Activated CD8-positive, alpha-beta T cell treated with anti-CD3 and anti-CD28 coated beads for 36 hours (primary cell): ENCODE measurements around the gene TEX38. TPM values are rescaled to one million over a fixed set of nuclear protein-coding genes. Genes with fewer than 3 reads are reported as not detected.

Experiments used
- ATAC-seq: fragments of 200-7000 bp; cut with Tn5 transposase; one replicate; pipeline ENCODE4 v1.10.0; 2021; ENCODE audit warnings: mild to moderate bottlenecking, moderate library complexity
- CTCF ChIA-PET: fragments of 350-600 bp; sonication (Branson Sonifier 250); formaldehyde crosslinking; loops from one replicate; lab custom pipeline; 2021; ENCODE audit warnings: antibody characterized with exemption; lab: Charles Lee
- POLR2A ChIA-PET: fragments of 350-600 bp; sonication (Branson Sonifier 250); formaldehyde crosslinking; loops from one replicate; lab custom pipeline; 2021; ENCODE audit warnings: antibody characterized with exemption; lab: Charles Lee
- DNase-seq: peaks from one replicate; pipeline ENCODE4 v3.0.0-alpha.2; 2020
- H3K27ac Mint-ChIP-seq: one replicate; pipeline ENCODE4 v1.8.0; 2021; ENCODE audit warnings: mild to moderate bottlenecking, mixed read lengths
- H3K27me3 Mint-ChIP-seq: one replicate; pipeline ENCODE4 v1.8.0; 2021; ENCODE audit warnings: mixed read lengths
- H3K36me3 Mint-ChIP-seq: one replicate; pipeline ENCODE4 v1.8.0; 2021; ENCODE audit warnings: low read depth, mixed read lengths
- H3K4me1 Mint-ChIP-seq: one replicate; pipeline ENCODE4 v1.8.0; 2021; ENCODE audit warnings: low read depth, mixed read lengths
- H3K4me3 Mint-ChIP-seq: one replicate; pipeline ENCODE4 v1.8.0; 2021; ENCODE audit warnings: mild to moderate bottlenecking, moderate library complexity, mixed read lengths
- H3K9me3 Mint-ChIP-seq: one replicate; pipeline ENCODE4 v1.8.0; 2021; ENCODE audit warnings: mixed read lengths
- intact Hi-C: fragments of 100-400 bp; cut with micrococcal nuclease; formaldehyde crosslinking; loops from one replicate; pipeline ENCODE4 v1.10.0; 2022
- total RNA-seq, 2 experiments: library from RNA; stranded (reverse); gene quantifications; one replicate each; pipeline ENCODE4 v1.2.3, GENCODE V29; 2021
- TF ChIP-seq, protein P1 (sequence below): fragments of 200-600 bp; IDR thresholded peaks from one replicate; pipeline ENCODE4 v1.8.0; 2022; ENCODE audit warnings: antibody characterized with exemption, mild to moderate bottlenecking

The TEX38 gene
- total RNA-seq, 2 experiments from 2014 or later: not detected

DNA sequence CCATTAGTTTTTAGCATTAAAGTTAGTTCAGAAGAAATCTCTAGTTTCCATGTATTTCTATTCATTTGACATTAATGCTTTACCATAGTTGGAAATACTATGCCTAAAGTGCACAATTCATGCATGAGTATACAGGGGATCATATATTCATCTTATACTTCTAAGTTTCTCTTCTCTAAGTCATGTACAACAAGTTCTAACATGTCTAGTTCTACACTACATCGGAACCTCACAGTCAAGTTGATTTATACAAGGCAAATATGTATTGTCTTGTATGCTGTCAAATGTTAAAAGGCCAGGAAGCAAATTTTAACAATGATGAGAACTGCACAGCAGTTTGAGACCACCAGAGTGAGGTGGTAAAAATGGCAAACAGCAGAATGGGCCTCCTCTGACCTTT is 32.1 kb upstream of the TEX38 start:
- no peak overlapping the region for H3K4me3 Mint-ChIP-seq
- intact Hi-C loops: no loop called here
- TF ChIP-seq, protein P1, sequence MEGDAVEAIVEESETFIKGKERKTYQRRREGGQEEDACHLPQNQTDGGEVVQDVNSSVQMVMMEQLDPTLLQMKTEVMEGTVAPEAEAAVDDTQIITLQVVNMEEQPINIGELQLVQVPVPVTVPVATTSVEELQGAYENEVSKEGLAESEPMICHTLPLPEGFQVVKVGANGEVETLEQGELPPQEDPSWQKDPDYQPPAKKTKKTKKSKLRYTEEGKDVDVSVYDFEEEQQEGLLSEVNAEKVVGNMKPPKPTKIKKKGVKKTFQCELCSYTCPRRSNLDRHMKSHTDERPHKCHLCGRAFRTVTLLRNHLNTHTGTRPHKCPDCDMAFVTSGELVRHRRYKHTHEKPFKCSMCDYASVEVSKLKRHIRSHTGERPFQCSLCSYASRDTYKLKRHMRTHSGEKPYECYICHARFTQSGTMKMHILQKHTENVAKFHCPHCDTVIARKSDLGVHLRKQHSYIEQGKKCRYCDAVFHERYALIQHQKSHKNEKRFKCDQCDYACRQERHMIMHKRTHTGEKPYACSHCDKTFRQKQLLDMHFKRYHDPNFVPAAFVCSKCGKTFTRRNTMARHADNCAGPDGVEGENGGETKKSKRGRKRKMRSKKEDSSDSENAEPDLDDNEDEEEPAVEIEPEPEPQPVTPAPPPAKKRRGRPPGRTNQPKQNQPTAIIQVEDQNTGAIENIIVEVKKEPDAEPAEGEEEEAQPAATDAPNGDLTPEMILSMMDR: no peak
- no peaks in the 10 kb centered on the region for H3K4me1 Mint-ChIP-seq
- DNase-seq: no peak
- no peak for ATAC-seq
- no peaks in the 10 kb centered on the region for H3K27me3 Mint-ChIP-seq
- POLR2A ChIA-PET: no interaction called here
- CTCF ChIA-PET: interaction anchor here (1.1 kb wide), 1 partner anchor 87 kb away, joined by 3 read pairs; no protein-coding TSS in a partner anchor
- H3K9me3 Mint-ChIP-seq: no peaks in the 10 kb centered on the region
- H3K27ac Mint-ChIP-seq: no peak overlapping the region
- peaks cover 15% of the 10 kb centered on the region for H3K36me3 Mint-ChIP-seq

DNA sequence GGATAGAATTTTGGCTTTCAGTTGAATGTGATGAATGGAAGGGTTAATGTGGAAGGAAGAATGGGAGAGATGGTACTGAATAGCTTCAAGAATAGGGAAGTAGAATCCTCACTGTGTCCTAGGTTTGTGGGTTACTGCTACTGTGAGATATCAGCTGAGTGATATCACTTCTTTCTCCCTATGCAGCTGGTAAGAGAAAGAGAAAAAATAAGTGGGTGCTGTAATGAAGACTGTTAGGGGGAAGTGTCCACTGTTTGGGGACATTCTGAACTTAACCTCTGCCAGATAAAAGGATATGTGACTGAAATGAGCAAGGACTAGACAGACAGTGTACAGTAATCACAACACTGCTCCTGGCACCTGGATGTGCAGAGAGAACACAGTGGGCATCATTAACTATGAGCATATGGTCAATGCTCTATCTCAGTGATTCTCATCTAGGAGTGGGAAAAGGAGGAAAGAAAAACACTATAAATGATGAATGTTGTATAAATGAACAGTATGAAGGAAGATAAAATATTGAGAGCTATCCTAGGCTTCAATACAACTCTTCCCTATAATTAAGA is 29.5 kb upstream of the TEX38 start:
- Mint-ChIP-seq H3K27me3 (no peaks in the 10 kb centered on the region), H3K36me3 (peaks cover 11% of the 10 kb centered on the region), H3K4me3 (no peak overlapping the region), H3K4me1 (no peaks in the 10 kb centered on the region), H3K9me3 (no peaks in the 10 kb centered on the region), H3K27ac (no peak overlapping the region)
- TF ChIP-seq, protein P1: no peak
- DNase-seq (no peak), ATAC-seq (no peak)
- POLR2A ChIA-PET: no interaction called here
- CTCF ChIA-PET: no interaction called here
- intact Hi-C loops: no loop called here

DNA sequence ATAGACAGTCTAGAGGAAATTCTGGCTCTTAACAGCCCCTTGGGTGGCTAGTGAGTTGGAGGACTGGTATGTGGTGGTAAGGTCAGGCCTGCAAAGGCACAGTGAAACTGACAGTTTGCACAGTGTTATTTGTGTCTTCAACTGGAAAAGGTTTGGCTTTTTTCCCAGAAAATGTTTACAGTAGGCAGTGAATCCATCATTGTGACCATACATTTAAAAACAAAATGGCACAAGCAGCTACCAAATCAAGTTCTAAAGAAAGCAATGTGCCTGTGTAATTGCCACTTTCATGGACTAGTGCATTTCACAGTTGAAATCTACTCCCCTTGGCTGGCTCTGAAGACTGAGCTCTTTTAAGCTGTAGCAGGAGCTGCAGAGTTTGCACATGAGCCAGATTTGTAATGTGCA is 28.3 kb upstream of the TEX38 start:
- ChIA-PET POLR2A (no interaction called here), CTCF (no interaction called here)
- DNase-seq: no peak
- Mint-ChIP-seq H3K4me1 (peaks cover 2% of the 10 kb centered on the region), H3K4me3 (no peak overlapping the region), H3K27ac (no peak overlapping the region), H3K9me3 (no peaks in the 10 kb centered on the region), H3K36me3 (peaks cover 16% of the 10 kb centered on the region), H3K27me3 (no peaks in the 10 kb centered on the region)
- intact Hi-C loops: no loop called here
- no peak for ATAC-seq
- TF ChIP-seq, protein P1: no peak

DNA sequence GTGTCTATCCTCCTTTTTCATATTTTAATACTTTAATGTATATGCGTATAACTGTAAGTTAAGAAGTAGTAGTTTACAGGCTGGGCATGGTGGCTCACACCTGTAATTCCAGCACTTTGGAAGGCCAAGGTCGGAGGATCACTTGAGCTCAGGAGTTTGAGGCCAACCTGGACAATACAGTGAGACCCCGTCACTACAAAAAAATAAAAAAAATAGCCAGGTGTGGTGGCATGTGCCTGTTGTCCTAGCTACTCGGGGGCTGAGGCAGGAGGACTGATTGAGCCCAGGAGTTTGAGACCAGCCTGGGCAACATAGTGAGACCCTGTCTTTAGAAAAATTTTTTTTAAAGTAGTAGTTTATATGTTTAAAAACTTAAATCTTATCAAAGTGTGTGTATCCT is 25.8 kb upstream of the TEX38 start:
- Mint-ChIP-seq H3K27ac (no peak overlapping the region), H3K4me1 (peaks cover 2% of the 10 kb centered on the region), H3K27me3 (no peaks in the 10 kb centered on the region), H3K4me3 (no peak overlapping the region), H3K9me3 (peaks cover 5% of the 10 kb centered on the region), H3K36me3 (peaks cover 37% of the 10 kb centered on the region)
- CTCF ChIA-PET: no interaction called here
- ATAC-seq (no peak), DNase-seq (no peak)
- intact Hi-C loops: no loop called here
- POLR2A ChIA-PET: no interaction called here
- TF ChIP-seq, protein P1: no peak

DNA sequence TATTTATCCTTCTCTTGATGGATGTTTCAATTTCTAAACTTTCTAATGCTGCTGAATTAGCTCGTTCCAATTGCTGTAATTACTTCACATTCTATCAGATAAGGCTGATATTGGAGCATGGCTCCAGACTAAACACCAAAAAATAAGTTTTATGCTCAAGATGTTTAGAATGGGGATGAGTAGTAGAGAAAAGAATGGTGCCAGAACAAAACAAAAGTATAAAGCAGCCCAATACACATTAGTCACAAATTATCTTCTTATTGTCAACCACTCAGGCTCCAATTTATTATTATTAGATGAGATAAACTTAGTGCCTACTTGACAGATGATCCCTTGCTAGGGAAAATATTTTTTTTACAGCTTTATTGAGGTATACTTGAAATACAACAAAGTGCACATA is 25.3 kb upstream of the TEX38 start:
- Mint-ChIP-seq H3K9me3 (peaks cover 5% of the 10 kb centered on the region), H3K27me3 (no peaks in the 10 kb centered on the region), H3K27ac (no peak overlapping the region), H3K4me3 (no peak overlapping the region), H3K4me1 (peaks cover 2% of the 10 kb centered on the region), H3K36me3 (peaks cover 37% of the 10 kb centered on the region)
- CTCF ChIA-PET: no interaction called here
- TF ChIP-seq, protein P1: no peak
- intact Hi-C loops: no loop called here
- DNase-seq (no peak), ATAC-seq (no peak)
- POLR2A ChIA-PET: no interaction called here
